GM12878 (cell line): ENCODE measurements around the gene MYO1E.

Source experiments
- EP300 ChIP-seq, 2 experiments: fragments of 150-350 bp in 1 of 2; IDR thresholded peaks; 2 replicates each; pipeline ENCODE4 v1.6.1; 2011 to 2012; ENCODE audit warnings: low read depth in 2 of 2, low read length in 2 of 2, borderline replicate concordance in 1 of 2, improper control_type of control experiment in 1 of 2, inconsistent platforms in 1 of 2; ENCODE audit not compliant: control insufficient read depth in 1 of 2
- FOS ChIP-seq: IDR thresholded peaks from 3 replicates; pipeline ENCODE4 v1.6.1; 2011; ENCODE audit warnings: borderline replicate concordance; ENCODE audit not compliant: insufficient read length; ENCODE audit errors: extremely low read depth
- SUPT20H ChIP-seq: IDR thresholded peaks from 2 replicates; pipeline ENCODE4 v1.6.1; 2011; ENCODE audit warnings: low read depth, mild to moderate bottlenecking, low read length, moderate library complexity, borderline replicate concordance; ENCODE audit not compliant: control insufficient read depth
- TCF7 ChIP-seq: IDR thresholded peaks from 2 replicates; pipeline ENCODE4 v1.6.1; 2014; ENCODE audit warnings: antibody characterized with exemption, borderline replicate concordance
- TF ChIP-seq, protein P1 (sequence below): fragments of 450-650 bp; IDR thresholded peaks from 2 replicates; pipeline ENCODE4 v1.6.1; 2017; ENCODE audit warnings: mild to moderate bottlenecking
- TF ChIP-seq, protein P2 (sequence below), 3 experiments: IDR thresholded peaks in 2 of 3; conservative IDR thresholded peaks in 1 of 3; 2 replicates each; pipeline ENCODE4 v1.5.1; 2011; ENCODE audit warnings: low read depth in 3 of 3, low read length in 3 of 3, mild to moderate bottlenecking in 3 of 3, control low read depth in 2 of 3, moderate library complexity in 2 of 3, inconsistent platforms in 1 of 3, mixed read lengths in 1 of 3; ENCODE audit not compliant: control insufficient read depth in 2 of 3, insufficient read depth in 1 of 3; ENCODE audit errors: extremely low read depth in 1 of 3
- TF ChIP-seq, protein P3 (sequence below): fragments of 450-650 bp; IDR thresholded peaks from 2 replicates; pipeline ENCODE4 v1.6.1; 2014; ENCODE audit warnings: mild to moderate bottlenecking

DNA sequence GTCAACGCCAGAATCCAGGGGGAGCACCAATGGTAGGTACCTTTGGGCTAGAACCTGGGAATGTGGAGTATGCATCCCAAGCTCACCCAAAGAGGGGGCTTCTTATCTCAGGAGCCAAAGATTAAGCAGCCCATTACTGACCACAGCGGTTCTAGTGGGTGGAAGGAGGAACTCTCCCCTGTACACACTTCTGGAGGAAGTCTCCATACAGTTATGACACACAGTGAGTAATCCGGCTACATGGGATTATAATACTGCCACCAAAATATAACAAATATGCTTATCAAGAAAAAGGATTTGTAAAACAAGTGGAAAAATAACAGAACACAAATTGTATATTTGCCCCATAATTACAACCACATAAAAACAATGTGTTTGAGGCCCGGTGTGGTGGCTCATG is 8.4 kb downstream of the MYO1E start:
- TF ChIP-seq FOS (no peak), SUPT20H (no peak), EP300 (IDR thresholded peaks at IDR 0.05; ENCODE audit: borderline replicate concordance in 1 of 2, control insufficient read depth in 1 of 2, low read depth in 2 of 2, low read length in 2 of 2) (no peak), TCF7 (no peak)
- TF ChIP-seq, protein P1, sequence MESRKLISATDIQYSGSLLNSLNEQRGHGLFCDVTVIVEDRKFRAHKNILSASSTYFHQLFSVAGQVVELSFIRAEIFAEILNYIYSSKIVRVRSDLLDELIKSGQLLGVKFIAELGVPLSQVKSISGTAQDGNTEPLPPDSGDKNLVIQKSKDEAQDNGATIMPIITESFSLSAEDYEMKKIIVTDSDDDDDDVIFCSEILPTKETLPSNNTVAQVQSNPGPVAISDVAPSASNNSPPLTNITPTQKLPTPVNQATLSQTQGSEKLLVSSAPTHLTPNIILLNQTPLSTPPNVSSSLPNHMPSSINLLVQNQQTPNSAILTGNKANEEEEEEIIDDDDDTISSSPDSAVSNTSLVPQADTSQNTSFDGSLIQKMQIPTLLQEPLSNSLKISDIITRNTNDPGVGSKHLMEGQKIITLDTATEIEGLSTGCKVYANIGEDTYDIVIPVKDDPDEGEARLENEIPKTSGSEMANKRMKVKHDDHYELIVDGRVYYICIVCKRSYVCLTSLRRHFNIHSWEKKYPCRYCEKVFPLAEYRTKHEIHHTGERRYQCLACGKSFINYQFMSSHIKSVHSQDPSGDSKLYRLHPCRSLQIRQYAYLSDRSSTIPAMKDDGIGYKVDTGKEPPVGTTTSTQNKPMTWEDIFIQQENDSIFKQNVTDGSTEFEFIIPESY: no peak
- TF ChIP-seq, protein P2, sequence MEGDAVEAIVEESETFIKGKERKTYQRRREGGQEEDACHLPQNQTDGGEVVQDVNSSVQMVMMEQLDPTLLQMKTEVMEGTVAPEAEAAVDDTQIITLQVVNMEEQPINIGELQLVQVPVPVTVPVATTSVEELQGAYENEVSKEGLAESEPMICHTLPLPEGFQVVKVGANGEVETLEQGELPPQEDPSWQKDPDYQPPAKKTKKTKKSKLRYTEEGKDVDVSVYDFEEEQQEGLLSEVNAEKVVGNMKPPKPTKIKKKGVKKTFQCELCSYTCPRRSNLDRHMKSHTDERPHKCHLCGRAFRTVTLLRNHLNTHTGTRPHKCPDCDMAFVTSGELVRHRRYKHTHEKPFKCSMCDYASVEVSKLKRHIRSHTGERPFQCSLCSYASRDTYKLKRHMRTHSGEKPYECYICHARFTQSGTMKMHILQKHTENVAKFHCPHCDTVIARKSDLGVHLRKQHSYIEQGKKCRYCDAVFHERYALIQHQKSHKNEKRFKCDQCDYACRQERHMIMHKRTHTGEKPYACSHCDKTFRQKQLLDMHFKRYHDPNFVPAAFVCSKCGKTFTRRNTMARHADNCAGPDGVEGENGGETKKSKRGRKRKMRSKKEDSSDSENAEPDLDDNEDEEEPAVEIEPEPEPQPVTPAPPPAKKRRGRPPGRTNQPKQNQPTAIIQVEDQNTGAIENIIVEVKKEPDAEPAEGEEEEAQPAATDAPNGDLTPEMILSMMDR (IDR thresholded peaks at IDR 0.05 in 2 of 3, conservative IDR thresholded peaks at IDR 0.05 in 1 of 3; ENCODE audit: control insufficient read depth in 2 of 3, extremely low read depth in 1 of 3, insufficient read depth in 1 of 3, low read depth in 3 of 3, low read length in 3 of 3): no peak
- TF ChIP-seq, protein P3, sequence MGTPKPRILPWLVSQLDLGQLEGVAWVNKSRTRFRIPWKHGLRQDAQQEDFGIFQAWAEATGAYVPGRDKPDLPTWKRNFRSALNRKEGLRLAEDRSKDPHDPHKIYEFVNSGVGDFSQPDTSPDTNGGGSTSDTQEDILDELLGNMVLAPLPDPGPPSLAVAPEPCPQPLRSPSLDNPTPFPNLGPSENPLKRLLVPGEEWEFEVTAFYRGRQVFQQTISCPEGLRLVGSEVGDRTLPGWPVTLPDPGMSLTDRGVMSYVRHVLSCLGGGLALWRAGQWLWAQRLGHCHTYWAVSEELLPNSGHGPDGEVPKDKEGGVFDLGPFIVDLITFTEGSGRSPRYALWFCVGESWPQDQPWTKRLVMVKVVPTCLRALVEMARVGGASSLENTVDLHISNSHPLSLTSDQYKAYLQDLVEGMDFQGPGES: no peak
